ENCODE measurements around the gene USP4.
A peak's percentile ranks its signal among the peaks of the same experiment; 100 is the strongest.
"Not testable (repeated sequence)": the region's sequence is repeated elsewhere in the genome, so short reads cannot be mapped to it uniquely, and the experiment has no call there.

The USP4 gene

DNA sequence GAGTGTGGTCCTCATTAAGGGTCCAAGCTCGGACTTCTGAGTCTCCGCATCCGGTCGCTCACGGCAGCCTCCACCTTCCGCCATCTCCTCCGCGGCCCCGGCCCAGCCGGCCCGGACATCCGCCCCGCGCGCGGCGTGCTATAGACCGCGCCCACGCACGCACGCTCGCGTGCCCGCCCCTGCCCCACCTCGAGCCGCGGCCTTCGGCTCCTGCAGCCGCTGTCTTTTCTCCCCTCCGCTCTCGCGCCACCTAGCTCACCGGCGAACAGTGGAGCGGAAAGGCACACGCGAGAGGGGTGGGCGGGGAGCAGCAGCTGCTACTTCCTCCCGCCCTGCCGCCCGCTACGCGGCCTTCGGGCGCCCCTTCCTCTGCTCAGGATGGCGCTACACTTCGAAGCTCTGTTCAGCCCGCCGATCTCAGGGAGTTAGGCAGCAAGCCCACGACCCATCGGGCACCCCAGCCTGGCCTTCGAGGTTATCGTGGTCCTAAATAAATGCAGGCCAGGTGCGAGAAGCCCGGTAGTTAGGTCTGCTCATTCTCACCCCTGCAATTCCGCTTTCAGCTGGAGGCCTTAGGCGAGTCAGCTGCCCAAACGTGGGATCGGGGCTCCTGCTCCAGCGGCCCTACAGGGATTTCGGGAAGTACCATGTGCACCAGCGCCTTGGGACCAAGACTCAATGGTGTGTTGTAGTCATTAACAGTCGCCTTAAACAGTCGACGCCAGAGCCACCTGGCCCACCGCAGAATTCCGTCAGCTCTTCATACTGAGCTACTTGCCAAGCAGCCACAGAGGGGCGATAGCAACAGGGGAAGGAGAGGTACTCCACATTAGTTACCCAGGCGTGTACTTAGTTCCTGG is at the start of gene USP4:
TSS of gene USP4 (minus strand) at position 113 of the 860 bp plus-strand sequence. CDS start at position 84, 29 bp downstream.
- DNase-seq: peak; percentile 87

DNA sequence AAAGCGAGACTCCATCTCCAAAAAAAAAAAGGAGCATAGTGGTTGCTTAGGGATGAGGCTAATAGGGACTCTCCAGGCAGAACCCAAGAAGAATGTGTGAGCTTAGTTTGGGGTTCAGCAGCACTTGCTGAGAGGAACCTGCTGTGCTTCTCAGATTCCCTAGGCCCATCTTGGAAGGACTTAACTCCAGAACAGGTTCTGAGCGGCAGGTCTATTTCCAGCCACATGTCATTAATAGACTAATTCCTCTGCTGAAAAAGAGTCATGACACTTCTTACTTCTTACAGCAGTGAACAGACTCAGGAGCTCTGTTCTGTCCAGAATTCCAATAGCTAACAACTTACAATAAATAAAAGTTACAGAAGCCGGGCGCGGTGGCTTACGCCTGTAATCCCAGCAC is 49.4 kb upstream of the USP4 start:
- DNase-seq: no peak

GRCh38 chr3:49388289-49388820 is 48.5 kb upstream of the USP4 start:
- no peak for DNase-seq

- no peak for DNase-seq
These were observed 47.9 kb upstream of the USP4 start for GRCh38 chr3:49387721-49388120.

GRCh38 chr3:49386056-49386756 is 46.4 kb upstream of the USP4 start:
- peak; percentile 59 for DNase-seq

- no peak for DNase-seq
These were observed 45.8 kb upstream of the USP4 start for GRCh38 chr3:49385617-49386016.

GRCh38 chr3:49383387-49383786 is 43.5 kb upstream of the USP4 start:
- DNase-seq: no peak

DNA sequence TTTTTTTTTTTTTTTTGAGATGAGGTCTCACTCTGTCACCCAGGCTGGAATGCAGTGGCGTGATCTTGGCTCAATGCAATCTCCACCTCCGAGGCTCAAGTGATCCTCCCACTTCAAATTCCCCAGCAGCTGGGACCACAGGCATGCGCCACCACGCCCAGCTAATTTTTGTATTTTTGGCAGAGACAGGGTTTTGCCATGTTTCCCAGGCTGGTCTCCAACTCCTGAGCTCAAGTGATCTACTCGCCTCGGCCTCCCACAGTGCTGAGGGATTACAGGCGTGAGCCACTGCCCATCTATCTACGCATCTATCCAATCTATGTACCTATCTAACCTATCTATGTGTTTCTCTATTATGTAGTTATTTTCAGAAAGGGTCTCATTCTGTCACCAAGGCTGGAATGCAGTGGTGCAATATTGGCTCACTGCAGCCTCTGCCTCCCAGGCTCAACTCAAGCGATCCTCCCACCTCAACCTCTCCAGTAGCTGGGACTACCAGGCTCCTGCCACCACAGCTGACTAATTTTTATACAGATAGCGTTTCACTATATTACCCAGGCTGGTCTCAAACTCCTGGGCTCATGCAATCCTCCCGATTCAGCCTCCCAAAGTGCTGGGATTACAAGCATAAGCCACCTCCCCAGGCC is 38.5 kb upstream of the USP4 start:
- DNase-seq: no peak

- peak; percentile 48 for DNase-seq
These were observed 37.6 kb upstream of the USP4 start for GRCh38 chr3:49377483-49377882.

DNA sequence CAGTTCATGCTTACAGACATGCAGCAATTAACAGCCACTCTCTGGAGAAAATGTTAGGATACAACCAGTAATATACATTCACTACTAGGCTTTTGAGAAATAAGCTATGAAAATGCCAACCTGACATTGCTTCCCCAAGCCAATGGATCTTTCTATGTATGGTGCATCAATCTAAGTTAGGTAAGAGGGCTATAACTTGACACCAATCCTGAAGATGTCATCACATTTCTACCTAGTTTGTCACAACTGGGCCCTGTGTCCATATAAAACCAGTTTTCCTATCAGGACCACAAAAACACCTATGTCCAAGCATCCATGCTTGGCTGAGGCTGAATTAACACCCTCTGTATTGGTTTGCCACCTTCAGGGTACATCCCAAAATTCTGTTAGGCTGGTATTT is 32.1 kb upstream of the USP4 start:
- DNase-seq: no peak

DNA sequence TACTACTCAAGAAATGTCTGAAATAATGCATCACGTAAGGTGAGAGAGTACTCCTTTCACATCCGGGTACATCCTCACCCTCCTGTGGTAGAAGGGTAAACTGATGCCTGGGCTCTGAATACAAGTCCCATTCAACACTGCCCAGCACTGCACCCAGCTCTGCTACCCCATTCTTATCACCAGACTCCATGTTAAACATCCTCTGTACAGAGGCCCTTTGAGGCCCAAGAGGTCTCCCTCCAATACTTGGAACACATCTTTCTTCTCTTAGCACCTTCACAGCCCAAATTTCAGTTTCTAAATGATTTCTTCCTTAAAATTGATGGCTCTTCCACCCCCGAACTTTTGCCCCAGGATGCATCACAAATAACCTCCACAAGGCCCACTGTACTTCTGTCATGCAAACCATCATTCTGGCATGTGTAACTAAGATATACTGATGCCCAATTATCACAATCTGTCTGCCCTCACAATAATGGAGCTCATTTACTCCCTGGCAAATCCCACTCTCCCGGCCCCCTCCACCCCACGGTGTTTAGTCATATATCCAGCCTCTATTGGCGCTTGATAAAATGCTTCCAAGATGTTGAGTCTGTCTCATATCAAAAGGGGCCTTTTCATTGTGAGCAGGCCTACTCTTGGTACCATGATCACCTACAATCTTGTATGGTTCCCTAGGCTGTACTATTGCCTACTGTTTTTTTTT is 30.9 kb upstream of the USP4 start:
- no peak for DNase-seq

DNA sequence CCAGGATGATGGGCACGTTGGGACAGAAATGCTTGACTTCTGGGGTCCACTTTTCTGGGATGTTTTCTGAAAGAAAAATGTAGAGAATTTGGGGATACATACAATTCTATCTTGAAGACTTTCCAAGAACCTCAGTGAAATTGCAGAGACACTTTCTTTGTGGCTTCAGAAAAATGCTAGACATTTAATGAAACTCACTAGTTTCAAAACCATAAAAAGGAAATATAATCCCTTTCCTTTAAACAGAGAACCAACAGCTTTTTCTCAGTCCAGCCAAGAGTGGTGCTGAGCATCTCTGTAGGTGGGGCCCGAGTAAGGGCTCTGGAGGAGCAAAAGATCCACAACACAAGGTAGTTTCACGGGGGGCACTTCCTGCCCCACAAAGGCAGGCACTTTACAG is 22.7 kb upstream of the USP4 start:
- no peak for DNase-seq

GRCh38 chr3:49359623-49360022 is 19.8 kb upstream of the USP4 start:
- DNase-seq: no peak

DNA sequence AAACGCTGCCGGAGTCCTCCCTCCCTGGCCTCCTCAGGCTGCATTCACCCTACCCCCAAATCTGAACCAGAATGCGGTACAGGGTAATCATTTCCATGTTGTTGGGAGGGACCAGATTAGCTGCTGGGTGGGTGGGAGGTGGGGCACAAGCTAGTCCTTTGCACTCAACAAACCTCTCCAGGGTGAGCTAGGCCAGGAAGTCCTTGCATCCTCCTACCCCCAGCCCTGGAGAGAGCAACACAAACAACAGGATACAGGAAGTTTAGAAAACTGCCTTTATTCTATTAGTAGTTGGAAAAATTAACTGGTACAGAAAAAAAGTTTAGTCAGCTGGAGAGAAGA is 19.0 kb upstream of the USP4 start:
- no peak for DNase-seq

GRCh38 chr3:49358217-49358883 is 18.5 kb upstream of the USP4 start, which contains the start of gene GPX1:
GPX1 (minus strand) TSS chr3:49358353; CDS start chr3:49358278, 75 bp downstream.
- peak; percentile 92 for DNase-seq

DNA sequence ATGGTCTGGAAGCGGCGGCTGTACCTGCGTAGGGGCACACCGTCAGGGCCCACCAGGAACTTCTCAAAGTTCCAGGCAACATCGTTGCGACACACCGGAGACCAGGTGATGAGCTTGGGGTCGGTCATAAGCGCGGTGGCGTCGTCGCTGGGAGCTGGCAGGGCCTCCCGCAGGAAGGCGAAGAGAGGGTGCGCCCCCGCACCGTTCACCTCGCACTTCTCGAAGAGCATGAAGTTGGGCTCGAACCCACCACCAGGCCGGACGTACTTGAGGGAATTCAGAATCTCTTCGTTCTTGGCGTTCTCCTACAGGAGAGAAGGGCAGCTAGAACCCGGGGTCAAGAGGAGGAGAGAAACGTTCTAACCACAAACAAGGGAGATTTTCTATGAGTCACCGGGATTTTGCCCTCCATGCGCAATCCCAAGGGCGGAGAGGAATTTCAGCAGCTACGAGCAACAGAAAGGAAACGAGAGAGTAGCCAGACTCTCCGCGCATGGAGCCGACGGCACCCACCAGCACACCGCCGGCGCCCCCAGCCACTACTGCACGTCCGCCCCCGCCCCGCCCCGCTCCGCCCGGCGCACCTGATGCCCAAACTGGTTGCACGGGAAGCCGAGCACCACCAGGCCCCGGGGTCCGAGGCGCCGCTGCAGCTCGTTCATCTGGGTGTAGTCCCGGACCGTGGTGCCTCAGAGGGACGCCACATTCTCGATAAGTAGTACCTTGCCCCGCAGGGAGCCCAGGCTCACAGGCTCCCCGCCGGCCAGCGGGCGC is 17.8 kb upstream of the USP4 start:
- DNase-seq: not testable (repeated sequence)

GRCh38 chr3:49357095-49357442 is 17.2 kb upstream of the USP4 start:
- DNase-seq: not testable (repeated sequence)

DNA sequence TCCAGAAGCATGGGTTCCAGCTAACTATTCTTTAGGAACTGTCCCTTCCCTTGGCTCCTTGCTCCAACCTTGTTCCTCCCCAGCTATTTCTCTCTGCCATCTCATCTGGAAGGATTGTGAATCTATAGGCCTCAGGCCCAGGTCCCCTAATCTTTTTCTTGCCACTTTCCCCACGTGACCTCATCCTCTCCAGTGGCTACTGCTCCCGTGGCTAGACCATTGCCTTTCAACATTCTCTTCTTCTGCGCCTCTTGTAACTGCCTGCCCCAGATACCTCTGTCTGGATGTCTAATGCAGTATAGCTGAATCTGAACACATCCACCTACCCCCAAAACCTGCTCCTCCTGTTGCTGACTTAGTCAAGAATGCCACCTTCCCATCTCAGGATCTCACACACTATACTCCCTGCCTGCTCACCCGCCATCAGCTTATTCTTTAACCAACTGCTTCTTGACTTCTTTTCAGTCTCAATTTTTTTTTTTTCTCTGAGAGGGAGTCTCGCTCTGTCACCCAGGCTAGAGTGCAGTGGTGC is 13.1 kb upstream of the USP4 start:
- peak; percentile 48 for DNase-seq

DNA sequence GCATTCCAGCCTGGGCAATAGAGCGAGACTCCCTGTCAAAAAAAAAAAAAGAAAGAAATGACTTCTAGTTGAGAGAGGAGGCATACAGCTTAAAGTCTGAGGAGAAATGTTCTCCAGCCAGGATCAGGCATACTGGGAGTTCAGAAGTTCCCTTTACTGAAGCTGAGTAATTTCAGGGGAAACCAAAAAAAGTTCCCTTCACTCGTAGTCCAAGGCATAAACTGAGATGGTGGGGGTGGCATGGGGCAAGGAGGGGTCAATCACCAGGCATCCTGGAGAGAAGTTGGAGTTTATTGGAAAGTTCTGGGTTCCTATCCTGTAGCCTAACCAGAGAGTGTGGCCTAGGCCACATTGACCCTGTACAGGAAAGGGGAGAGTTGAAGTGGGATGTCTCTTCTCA is 12.4 kb upstream of the USP4 start:
- DNase-seq: no peak

DNA sequence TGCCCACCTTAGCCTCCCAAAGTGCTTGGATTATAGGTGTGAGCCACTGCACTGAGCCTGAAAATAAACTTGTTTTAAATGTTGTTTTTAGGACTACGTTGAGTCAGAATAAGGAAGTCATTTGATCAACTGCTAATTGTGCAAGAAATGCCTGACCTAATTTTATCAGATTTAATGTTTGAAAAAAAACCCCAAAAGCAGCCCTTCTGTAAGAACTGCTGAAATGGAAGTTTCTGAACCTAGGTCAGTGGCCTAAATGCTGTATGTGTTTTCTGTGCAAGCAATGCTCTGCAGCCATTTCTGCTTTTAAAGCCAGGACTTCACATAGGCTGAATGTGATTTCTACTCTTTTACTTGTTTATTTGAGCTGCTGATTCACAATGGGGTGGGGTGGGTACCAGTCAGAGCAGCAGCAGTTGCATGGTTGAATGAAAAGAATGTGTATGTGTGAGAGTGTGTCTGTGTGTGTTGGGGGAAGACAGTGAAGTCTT is 11.7 kb upstream of the USP4 start:
- peak; percentile 79 for DNase-seq
